ENCODE data around the gene ATP8A2.
"Not testable (repeated sequence)": the region's sequence is repeated elsewhere in the genome, so short reads cannot be mapped to it uniquely, and the experiment has no call there.

Gene ATP8A2

DNA sequence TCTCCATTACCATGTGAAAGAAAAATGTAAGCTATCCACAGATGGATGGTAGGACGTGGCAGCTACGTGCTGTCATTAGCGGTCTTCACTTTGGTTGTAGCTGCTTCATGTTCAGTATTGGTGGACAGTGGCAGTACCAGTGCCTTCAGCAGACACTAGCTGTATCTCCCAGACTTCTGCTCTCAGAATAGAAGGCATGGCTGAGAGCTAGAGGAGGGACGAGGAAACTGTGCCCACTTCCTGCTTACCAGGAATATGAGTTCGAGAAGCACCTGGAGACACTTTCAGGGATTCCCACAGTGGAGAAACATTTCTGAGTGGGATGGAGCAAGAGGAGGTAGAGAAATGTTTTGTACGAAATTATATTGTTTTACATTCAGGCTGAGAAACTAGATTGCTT is 686.9 kb downstream of the ATP8A2 start:
- no peak for DNase-seq

DNA sequence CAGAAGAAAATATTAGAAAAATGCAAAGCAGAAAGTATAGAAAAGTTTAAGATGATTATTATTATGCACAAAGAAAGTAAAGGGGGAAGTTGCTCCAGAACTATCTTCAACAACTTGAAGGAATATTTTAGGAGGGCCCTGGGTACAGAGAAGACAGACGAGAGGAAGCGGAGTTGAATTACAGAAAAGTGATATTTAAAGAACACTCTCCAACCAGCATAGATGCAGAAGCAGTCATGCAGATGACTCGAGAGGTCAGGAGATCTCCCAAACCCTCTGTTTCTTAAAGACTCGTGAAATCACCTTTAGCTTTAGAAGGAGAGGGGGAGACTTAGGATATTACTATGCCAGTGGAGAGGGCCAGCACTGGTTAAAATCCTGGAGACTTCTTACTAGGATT is 688.6 kb downstream of the ATP8A2 start:
- DNase-seq: no peak

GRCh38 chr13:26061256-26061655 is 689.5 kb downstream of the ATP8A2 start:
- no peak for DNase-seq

DNA sequence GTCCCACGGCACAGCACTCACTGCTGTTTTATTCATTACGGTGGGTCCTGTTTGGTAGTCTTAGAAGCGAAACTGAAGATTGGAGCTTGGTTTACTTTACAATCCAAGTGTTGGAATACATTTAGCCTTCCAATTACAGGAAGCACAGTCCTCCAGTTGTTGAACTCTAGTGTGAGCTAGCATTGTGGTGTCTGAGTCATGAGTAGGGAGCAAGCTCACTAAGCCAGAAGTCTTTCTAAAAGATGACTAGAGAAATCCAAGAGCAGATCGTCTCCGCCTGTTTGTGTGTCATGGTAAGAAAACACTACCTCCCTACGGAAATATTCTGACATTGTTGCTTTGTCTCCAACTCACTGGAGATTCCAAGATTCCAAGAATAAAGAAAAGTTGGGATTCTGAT is 690.2 kb downstream of the ATP8A2 start:
- DNase-seq: no peak

DNA sequence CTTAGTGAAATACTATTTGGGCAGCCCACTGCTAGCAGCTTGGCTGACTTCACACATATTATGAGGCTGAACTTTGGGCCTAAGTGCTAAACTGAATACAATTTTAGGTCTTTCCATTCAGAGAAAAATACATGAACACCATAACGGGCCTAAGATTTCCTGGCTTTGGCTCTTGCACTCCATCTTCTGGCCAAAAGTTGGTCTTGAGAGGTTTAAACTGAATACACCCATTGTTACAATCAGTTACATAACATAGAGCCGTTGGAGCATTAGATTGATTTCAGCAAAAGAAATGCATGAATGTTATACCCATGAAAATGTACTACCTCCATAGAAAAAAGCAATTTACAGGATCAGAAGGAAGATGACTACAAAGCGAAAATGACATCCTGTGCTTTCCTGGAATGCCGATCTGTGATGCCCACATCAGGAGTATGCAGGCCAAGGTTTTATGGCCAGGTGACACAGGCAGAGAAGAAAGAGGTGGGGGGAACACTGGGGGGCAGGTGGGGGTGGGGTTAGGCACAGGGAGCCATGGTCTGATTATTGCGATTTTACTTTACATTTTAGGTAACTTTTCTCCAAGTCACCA is 691.2 kb downstream of the ATP8A2 start:
- peak; percentile 12 for DNase-seq

- DNase-seq: not testable (repeated sequence)
Measured at GRCh38 chr13:26066492-26066891, 694.7 kb downstream of the ATP8A2 start.

DNA sequence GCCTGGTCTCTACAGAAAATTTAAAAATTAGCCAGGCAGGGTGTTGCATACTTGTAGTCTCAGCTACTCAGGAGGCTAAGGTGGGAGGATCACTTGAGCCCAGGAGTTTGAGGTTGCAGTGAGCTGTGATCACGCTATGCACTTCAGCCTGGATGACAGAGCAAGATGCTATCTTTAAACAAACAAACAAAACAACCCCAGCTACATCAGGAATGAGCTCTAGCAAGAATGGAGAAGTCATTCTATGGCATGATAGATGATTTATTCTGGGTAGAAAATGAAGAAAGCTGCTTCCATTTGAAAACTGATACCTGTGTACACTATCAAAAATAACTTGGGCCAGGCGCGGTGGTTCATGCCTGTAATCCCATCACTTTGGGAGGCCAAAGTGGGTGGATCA is 695.8 kb downstream of the ATP8A2 start:
- no peak for DNase-seq

DNA sequence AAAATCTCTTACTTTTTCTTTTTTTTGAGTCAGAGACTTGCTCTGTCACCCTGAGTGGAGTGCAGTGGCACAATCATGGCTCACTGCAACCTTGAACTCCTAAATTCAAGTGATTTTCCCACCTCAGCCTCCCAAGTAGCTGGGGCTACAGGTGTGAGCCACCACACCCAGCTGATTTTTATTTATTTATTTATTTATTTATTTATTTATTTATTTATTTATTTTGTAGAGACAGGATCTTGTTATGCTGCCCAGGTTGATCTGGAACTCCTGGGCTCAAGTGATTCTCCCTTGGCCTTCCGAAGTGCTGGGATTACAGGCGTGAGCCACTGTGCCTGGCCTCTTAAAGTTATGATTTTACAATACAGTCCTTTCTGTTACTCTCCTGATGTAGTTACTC is 696.6 kb downstream of the ATP8A2 start:
- DNase-seq: not testable (repeated sequence)

DNA sequence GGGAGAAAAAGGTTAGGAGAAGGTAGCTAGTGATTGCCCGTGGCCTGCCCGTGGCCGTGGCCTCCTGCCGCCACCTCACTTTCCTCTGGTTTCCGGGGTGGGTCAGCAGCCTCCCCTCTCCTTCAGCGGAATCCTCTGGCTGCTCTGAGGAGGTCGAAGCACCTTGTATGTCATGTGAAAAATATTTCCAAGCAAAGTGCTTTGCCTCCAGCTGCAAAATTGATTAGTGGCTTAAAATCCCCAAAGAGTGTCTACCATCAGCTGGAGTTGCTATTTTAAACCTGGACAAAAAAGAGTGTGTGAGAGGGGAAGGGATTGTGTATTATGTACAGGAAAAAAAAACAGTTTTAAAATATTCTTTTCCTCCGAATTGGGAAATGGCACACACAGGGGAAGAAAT is 697.9 kb downstream of the ATP8A2 start:
- not testable (repeated sequence) for DNase-seq

GRCh38 chr13:26071691-26072090 is 699.9 kb downstream of the ATP8A2 start:
- no peak for DNase-seq

DNA sequence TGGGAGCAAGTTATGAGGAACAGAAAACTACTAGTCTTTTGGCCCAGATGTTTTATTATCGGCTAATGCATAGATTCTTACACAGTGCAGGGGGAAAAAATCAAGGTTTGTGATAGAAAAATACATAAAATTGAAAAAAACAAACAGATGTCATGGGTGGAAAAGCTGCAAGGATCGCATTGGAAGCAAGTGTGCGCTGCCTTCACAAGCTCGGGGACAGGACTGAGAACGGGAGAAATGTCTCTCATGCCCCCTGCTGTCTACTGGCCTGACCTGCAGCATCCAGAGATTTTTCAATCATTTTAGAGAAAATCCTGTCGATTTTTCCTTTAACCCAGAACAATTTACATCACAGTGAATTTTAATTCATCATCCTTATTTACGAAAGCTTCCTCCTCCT is 700.6 kb downstream of the ATP8A2 start:
- not testable (repeated sequence) for DNase-seq

- no peak for DNase-seq
Measured at GRCh38 chr13:26074706-26075105, 702.9 kb downstream of the ATP8A2 start.
